ENCODE results near the gene CLTA.

- TF ChIP-seq CTCF (tag by site-specific recombination; IDR thresholded peaks at IDR 0.05) = no peak
- no peak for TF ChIP-seq YY1 (tag by site-specific recombination; IDR thresholded peaks at IDR 0.05)
- no peak for TF ChIP-seq SALL2 (tag by site-specific recombination; IDR thresholded peaks at IDR 0.05; ENCODE audit: borderline replicate concordance)
- TF ChIP-seq ZEB2 (tag by site-specific recombination; IDR thresholded peaks at IDR 0.05) = no peak
- no peak for TF ChIP-seq ZFP69B (tag by site-specific recombination; IDR thresholded peaks at IDR 0.05)
- TF ChIP-seq ZBTB49 (tag by site-specific recombination; IDR thresholded peaks at IDR 0.05; ENCODE audit: low read depth) = no peak
- TF ChIP-seq ZSCAN4 (tag by site-specific recombination; IDR thresholded peaks at IDR 0.05) = no peak
- no peak for TF ChIP-seq ZNF274 (IDR thresholded peaks at IDR 0.05; ENCODE audit: low read length)
- TF ChIP-seq ZNF274 (tag by site-specific recombination; IDR thresholded peaks at IDR 0.05; ENCODE audit: borderline replicate concordance) = no peak
- no peak for TF ChIP-seq REST (tag by site-specific recombination; IDR thresholded peaks at IDR 0.05)
- no peak for TF ChIP-seq ZNF777 (tag by site-specific recombination; IDR thresholded peaks at IDR 0.05; ENCODE audit: borderline replicate concordance)
- TF ChIP-seq AEBP2 (tag by site-specific recombination; IDR thresholded peaks at IDR 0.05; ENCODE audit: borderline replicate concordance) = no peak
- no peak for TF ChIP-seq ZNF530 (tag by site-specific recombination; IDR thresholded peaks at IDR 0.05; ENCODE audit: low read depth)
Observed at GRCh38 chr9:36249189-36249588, 58.5 kb downstream of the CLTA start.
